ENCODE measurements around the gene TAF8.

Gene TAF8

DNA sequence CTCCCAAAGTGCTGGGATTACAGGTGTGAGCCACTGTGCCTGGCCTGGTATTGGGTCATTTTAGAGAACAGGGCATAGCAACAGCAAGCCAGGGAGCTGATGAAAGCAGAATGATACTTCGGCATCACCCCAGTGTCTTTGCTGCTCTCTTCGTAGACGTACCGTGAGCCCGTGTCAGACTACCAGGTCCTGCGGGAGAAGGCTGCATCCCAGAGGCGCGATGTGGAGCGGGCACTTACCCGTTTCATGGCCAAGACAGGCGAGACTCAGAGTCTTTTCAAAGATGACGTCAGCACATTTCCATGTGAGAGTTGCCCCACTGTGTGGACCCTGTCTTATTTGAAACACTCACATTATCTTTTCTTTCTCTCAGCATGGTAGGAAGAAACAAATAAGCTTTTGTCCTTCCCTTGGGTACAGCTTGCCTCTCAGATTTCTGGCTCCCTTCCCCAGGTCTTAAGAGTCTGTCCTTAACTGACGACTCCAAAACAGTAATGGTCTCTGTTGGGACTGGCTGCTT is 15.9 kb downstream of the TAF8 start:
- DNase-seq: no peak

- no peak for DNase-seq
Measured at GRCh38 chr6:42068173-42068572, 17.8 kb downstream of the TAF8 start.

- DNase-seq: no peak
Measured at GRCh38 chr6:42068872-42069522, 18.7 kb downstream of the TAF8 start.

- DNase-seq: no peak
Measured at GRCh38 chr6:42071881-42072583, 21.7 kb downstream of the TAF8 start.

DNA sequence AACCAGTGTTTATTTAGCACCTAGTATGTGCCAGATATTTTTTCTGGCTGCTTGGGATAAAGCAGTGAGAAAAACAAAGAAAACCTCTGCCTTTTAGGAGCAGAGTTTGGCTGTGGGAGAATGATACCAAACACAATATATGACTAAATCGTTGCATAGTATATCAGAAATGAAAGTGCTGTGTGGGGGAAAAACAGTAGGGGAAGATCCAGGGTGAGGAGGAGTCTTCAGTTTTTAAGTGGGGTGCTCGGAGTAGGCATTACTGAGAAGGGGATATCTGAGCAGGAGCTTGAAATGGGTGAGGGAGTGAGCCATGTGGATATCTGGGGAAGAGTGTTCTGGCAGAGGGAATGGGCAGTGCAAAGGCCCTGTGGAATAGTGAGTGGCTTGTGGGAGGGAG is 23.0 kb downstream of the TAF8 start:
- DNase-seq: no peak

DNA sequence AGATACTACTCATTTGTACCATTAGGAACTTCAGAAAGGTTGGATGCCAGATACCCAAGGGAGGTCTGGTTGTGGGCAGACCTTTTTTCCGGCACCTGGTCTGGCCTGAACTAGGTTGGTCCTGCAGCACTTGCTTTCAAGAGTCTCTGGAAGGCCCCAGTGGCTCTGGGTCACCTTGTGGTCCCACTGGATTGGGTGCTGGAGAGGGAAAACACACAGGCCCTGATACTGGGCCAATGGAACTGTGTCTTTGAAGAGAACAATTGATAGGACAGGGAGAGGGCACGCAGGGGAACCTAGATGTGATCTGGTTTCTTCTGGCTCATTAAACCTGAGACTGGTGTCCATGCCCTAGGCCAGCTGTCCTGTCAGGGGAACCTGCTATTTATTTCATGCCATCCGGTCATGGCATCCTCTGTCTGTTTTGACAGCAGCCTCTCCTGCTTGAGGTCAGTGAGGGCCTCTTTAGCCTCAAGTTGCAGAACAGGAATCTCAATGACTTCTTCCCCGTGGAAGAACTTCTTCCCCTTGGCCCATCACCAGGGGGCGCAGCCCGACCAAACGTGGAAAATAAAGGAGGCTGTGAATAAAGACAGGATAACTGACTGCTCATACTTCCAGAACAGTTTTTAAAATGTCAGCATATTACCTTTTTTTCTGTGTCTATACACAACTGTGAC is 25.0 kb downstream of the TAF8 start:
- peak; percentile 53 to 67 for DNase-seq

GRCh38 chr6:42078386-42078785 is 28.1 kb downstream of the TAF8 start:
- no peak for DNase-seq

DNA sequence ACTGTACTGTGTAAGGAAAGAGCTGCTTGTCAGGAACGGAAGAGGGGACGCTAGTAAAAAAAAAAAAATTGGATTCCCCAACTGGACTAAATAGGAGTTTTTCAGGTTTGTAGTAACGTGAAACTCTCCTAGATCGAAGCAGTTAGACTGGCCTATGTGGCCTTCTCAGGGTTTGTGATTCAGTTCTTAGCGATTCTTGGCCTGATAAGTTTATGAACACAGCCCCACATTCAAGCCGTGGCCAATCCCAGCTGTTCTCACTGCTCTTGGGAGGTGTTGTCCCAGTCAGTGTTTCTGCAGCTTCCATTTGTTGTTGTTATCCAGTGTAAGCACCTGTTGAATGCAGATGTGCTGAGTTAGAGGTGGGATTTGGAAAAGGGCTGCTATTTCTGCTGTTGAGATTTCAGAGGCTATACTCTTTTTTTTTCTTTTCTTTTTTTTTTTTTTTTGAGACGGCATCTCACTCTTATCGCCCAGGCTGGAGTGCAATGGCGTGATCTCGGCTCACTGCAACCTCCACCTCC is 29.7 kb downstream of the TAF8 start:
- no peak for DNase-seq

DNA sequence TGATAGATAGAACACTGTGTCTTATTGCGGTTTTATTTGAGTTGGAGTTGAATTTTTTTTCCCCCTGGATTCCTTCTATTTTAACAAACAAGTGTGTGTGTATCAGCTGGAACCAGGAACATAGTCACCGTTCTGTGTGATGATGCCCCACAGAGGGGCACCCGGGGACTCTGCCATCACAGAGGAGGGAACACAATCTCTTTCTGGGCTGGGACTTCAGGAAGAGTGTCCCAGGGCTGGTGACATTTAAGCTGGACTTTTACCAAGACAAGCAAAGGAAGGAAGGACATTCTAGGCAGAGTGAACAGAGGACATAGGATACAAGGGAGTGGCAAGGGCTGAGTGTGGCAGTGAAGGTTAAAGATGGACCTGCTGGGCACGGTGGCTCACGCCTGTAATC is 33.2 kb downstream of the TAF8 start:
- no peak for DNase-seq

DNA sequence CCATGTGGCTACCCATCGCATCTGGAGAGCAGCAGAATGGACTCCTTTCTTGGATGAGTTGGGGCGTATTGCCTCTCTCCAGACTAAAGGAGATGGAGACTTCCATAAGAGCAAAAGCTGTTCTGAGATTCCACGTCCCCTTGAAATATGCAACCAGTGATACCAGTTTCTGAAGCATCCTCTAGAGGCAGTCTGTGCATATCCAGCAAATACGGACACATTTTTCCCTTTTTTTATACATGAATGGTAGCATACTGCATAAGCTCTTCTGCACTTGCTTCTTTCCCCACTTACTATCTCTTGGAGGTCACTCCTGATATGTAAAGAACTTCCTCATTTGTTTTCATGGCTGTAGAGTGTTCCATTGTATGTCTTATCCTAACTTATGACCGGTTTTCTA is 34.6 kb downstream of the TAF8 start:
- no peak for DNase-seq

- no peak for DNase-seq
Measured at GRCh38 chr6:42086046-42087035, 36.0 kb downstream of the TAF8 start.

DNA sequence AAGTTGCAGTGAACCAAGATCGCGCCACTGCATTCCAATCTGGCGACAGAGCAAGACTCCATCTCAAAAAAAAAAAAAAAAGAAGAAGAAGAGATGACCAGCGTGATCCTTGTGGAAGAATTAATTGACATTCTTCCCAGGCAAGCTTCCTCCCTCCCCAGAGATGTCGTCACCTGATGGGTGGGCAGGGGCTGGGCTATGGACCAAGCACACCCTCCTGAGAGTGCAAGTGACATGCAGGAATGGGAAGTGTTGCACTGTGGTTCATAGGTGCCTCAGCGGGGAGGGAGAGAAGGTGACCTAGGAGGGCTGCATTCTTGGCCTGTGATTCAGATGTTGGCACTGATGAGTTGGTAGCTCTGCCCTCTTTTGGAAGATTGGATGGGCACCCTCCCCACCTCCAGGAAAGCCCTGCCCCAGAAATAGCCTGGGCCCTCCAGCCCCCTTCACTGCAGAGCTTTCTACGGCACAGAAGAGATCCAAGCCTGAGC is 37.8 kb downstream of the TAF8 start:
- no peak for DNase-seq

DNA sequence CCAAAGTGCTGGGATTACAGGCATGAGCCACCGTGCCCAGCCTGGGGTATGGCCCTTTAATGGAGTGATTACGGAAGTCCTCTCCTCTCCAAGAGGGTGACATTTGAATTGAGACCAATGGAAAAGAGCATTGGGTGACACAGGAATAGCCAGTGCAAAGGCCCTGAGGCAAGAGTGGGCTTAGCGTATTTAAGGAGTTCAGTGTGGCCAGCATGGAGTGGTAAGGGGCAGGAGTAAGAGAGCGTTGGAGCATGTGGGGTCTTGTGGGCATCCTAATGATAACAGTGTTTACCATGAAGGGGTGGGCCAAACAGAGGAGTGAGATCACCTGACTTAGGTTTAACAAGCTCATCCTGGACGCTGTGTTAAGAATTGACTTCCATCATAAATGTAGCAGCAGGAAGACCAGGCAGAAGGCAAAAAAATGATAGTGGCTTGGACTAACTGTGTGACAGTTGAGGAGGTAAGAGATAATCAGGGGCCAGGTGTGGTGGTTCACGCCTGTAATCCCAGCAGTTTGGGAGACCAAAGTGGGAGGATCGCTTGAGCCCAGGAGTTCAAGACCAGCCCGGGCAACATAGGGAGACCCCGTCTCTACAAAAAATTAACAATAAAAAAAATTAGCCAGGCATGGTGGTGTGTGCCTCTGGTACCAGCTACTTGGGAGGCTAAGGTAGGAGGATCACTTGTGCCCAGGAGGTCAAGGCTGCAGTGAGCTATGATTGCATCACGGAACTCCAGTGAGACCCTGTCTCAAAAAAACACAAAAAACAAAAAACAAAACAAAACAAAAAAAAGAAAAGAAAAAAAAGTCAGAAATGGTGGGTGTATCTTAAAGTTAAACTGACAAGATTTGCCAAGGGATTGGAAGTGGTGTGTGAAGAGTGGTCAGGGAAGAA is 40.7 kb downstream of the TAF8 start:
- DNase-seq: no peak

GRCh38 chr6:42091718-42092023 is 41.3 kb downstream of the TAF8 start:
- no peak for DNase-seq

- no peak for DNase-seq
Measured at GRCh38 chr6:42093582-42094329, 43.4 kb downstream of the TAF8 start.

DNA sequence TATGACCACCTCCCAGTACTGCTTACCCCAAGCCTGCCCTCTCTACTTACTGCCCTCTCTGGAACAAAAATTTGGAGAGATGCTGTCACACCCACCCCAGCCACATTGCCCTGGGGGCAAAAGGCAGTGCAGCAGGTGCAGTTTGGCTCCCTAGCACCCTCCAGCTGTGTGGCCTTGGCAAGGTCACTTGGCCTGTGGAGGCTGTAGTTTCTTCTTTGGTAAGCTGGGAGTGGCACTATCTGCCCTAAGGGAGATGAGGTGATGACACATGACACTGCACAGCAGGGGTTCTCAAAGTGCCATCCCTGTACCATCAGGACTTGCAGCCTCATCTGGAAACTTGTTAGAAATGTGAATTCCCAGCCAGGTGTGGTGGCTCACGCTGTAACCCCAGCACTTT is 44.8 kb downstream of the TAF8 start:
- DNase-seq: no peak

GRCh38 chr6:42095776-42096541 is 45.6 kb downstream of the TAF8 start:
- no peak for DNase-seq

DNA sequence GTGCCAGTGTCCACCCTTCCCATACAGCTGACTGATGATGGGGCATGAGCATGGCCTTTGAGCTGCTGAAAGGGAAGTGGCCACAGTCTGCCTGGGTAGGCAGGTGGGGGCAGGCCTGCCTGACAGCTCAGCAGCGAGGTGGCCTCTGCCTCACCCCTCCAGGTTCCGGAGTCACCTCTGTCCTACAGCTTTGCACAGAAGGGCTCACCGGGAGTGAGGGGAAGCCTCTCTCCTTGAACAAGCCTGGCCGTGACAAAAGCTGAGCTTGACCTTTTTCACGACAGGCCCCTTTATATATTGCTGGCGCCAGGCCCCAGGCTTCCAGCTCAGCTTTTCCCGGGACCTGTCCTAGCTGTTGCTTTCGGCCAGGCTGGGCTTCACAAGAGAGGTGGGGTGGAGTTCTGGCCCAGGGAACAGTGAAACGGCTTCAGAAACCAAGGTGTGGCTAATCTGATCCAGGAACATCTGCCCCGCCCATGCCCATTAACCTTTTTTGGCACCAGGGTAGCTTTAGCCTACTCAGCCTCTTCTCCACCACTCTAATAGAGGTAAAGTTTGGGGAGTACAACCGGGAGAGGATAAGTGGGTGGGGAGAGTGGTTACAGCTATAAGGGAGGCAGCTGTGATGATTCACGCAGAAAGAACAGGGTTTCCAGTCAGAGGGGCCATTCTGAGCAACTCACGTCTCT is 49.2 kb downstream of the TAF8 start:
- DNase-seq: no peak

Measured in activated CD4-positive, alpha-beta T cell treated with anti-CD3 and anti-CD28 coated beads for 4 hours (primary cell).